H1 (cell line): Measurements from ENCODE around the gene FOXN3. TPM values are rescaled to one million over a fixed set of nuclear protein-coding genes. Genes with fewer than 3 reads are reported as not detected.

Source experiments
- CTCF ChIA-PET: fragments of 300-600 bp; sonication (Branson Sonifier 250); formaldehyde crosslinking; loops from one replicate; lab custom pipeline; 2021; ENCODE audit not compliant: partially characterized antibody; lab: Charles Lee
- POLR2A ChIA-PET: fragments of 300-600 bp; sonication (Branson Sonifier 250); formaldehyde crosslinking; loops from one replicate; lab custom pipeline; 2021; ENCODE audit warnings: inconsistent platforms; ENCODE audit not compliant: partially characterized antibody; lab: Charles Lee
- DNase-seq, 2 experiments: peaks; one replicate each; pipeline versions ENCODE4 v3.0.0 to v3.0.0-alpha.2; 2010 to 2022; ENCODE audit warnings: low spot score in 2 of 2, low read depth in 1 of 2, mixed read lengths in 1 of 2
- FAIRE-seq: peaks from 2 replicates; lab custom pipeline; 2011; peaks lifted over from hg19 to GRCh38; lab: Jason Lieb, UNC
- H2AFZ ChIP-seq: 2 replicates; pipeline ENCODE4 v1.8.1; 2012; ENCODE audit warnings: low read length, inconsistent platforms
- H2AK5ac ChIP-seq: 2 replicates; pipeline ENCODE4 v1.6.1; 2013; ENCODE audit warnings: low read depth, low read length
- H2BK120ac ChIP-seq: replicated peaks from 2 replicates; pipeline ENCODE3; 2013; ENCODE audit warnings: low read depth, low read length, inconsistent platforms
- H2BK12ac ChIP-seq: 2 replicates; pipeline ENCODE4 v1.6.1; 2013; ENCODE audit warnings: low read depth, low read length
- H2BK15ac ChIP-seq: 2 replicates; pipeline ENCODE4 v1.6.1; 2013; ENCODE audit warnings: low read length
- H2BK20ac ChIP-seq: 2 replicates; pipeline ENCODE4 v1.6.1; 2013; ENCODE audit warnings: low read length
- H2BK5ac ChIP-seq: 2 replicates; pipeline ENCODE4 v1.6.1; 2013; ENCODE audit warnings: low read depth, low read length
- H3K14ac ChIP-seq: 2 replicates; pipeline ENCODE4 v1.6.1; 2013; ENCODE audit warnings: inconsistent platforms; ENCODE audit not compliant: insufficient read length
- H3K18ac ChIP-seq: 2 replicates; pipeline ENCODE4 v1.6.1; 2013; ENCODE audit warnings: low read length; ENCODE audit errors: extremely low read depth
- H3K23ac ChIP-seq: 2 replicates; pipeline ENCODE4 v1.6.1; 2013; ENCODE audit warnings: inconsistent platforms; ENCODE audit not compliant: insufficient read length
- H3K23me2 ChIP-seq: 2 replicates; pipeline ENCODE4 v1.6.1; 2013; ENCODE audit warnings: low read depth, low read length
- H3K27ac ChIP-seq: 2 replicates; pipeline ENCODE4 v1.6.1; 2011; ENCODE audit warnings: low read depth, low read length, inconsistent platforms
- H3K27me3 ChIP-seq, 4 experiments: replicated peaks in 1 of 4; 1 replicate in 1 of 4; 2 replicates in 3 of 4; pipeline versions ENCODE4 v1.6.1 to v1.8.1; 2011 to 2013; ENCODE audit warnings: low read length in 3 of 4, mild to moderate bottlenecking in 3 of 4, inconsistent platforms in 2 of 4, mixed read lengths in 2 of 4, moderate library complexity in 1 of 4; ENCODE audit not compliant: control insufficient read depth in 3 of 4, insufficient read depth in 3 of 4; ENCODE audit errors: extremely low read depth in 1 of 4
- H3K36me3 ChIP-seq, 4 experiments: 2 replicates each; pipeline versions ENCODE4 v1.6.1 to v1.8.1; 2011 to 2013; ENCODE audit warnings: mild to moderate bottlenecking in 4 of 4, low read length in 3 of 4, moderate library complexity in 2 of 4, control low read depth in 1 of 4, inconsistent platforms in 1 of 4; ENCODE audit not compliant: insufficient read depth in 4 of 4, control insufficient read depth in 2 of 4
- H3K4ac ChIP-seq: replicated peaks from 2 replicates; pipeline ENCODE3; 2013; ENCODE audit warnings: low read length, low read depth, mixed read lengths, inconsistent platforms; ENCODE audit not compliant: insufficient read length
- H3K4me1 ChIP-seq, 4 experiments: replicated peaks in 1 of 4; 1 replicate in 1 of 4; 2 replicates in 3 of 4; pipeline versions ENCODE4 v1.6.1 to v1.8.1; 2011 to 2013; ENCODE audit warnings: low read length in 3 of 4, inconsistent platforms in 2 of 4, mixed read lengths in 1 of 4; ENCODE audit not compliant: insufficient read depth in 4 of 4, control insufficient read depth in 3 of 4
- H3K4me2 ChIP-seq, 2 experiments: 2 replicates each; pipeline versions ENCODE4 v1.6.1 to v1.8.1; 2011 to 2013; ENCODE audit warnings: low read depth in 2 of 2, low read length in 2 of 2, control low read depth in 1 of 2, inconsistent platforms in 1 of 2, mild to moderate bottlenecking in 1 of 2; ENCODE audit not compliant: insufficient read depth in 1 of 2
- H3K4me3 ChIP-seq, 4 experiments: fragments of 200-600, 300-600 bp in 1 of 4; sonication (generic), shearing (Covaris generic), sonication (Bioruptor Twin) in 1 of 4; 2 replicates each; pipeline versions ENCODE4 v1.5.1 to v1.8.1; 2011 to 2016; ENCODE audit warnings: low read length in 4 of 4, low read depth in 3 of 4, control low read depth in 2 of 4, inconsistent platforms in 2 of 4, mild to moderate bottlenecking in 2 of 4, mixed read lengths in 1 of 4, moderate library complexity in 1 of 4; ENCODE audit not compliant: insufficient read depth in 2 of 4; ENCODE audit errors: extremely low read depth in 1 of 4
- H3K56ac ChIP-seq: replicated peaks from 2 replicates; pipeline ENCODE3; 2013; ENCODE audit warnings: low read depth, mild to moderate bottlenecking, mixed read lengths, low read length, inconsistent platforms; ENCODE audit not compliant: insufficient read length
- H3K79me1 ChIP-seq: 2 replicates; pipeline ENCODE4 v1.6.1; 2013; ENCODE audit warnings: low read depth, low read length, control low read depth
- H3K79me2 ChIP-seq, 2 experiments: 2 replicates each; pipeline versions ENCODE4 v1.6.1 to v1.8.1; 2012 to 2013; ENCODE audit warnings: low read length in 2 of 2, mild to moderate bottlenecking in 2 of 2, inconsistent platforms in 1 of 2; ENCODE audit not compliant: insufficient read depth in 2 of 2, control insufficient read depth in 1 of 2
- H3K9ac ChIP-seq, 4 experiments: replicated peaks in 1 of 4; 1 replicate in 1 of 4; 2 replicates in 3 of 4; pipeline versions ENCODE4 v1.6.1 to v1.8.1; 2011 to 2013; ENCODE audit warnings: low read depth in 3 of 4, low read length in 3 of 4, control low read depth in 2 of 4, mild to moderate bottlenecking in 2 of 4, moderate library complexity in 2 of 4, inconsistent platforms in 1 of 4; ENCODE audit errors: extremely low read depth in 1 of 4
- H3K9me3 ChIP-seq, 2 experiments: 2 replicates each; pipeline versions ENCODE4 v1.6.1 to v1.8.1; 2012 to 2013; ENCODE audit warnings: mild to moderate bottlenecking in 2 of 2, moderate library complexity in 2 of 2, control low read depth in 1 of 2, inconsistent platforms in 1 of 2, low read depth in 1 of 2, low read length in 1 of 2, mixed read lengths in 1 of 2; ENCODE audit not compliant: insufficient read depth in 2 of 2
- H4K20me1 ChIP-seq, 2 experiments: replicated peaks in 1 of 2; 2 replicates each; pipeline versions ENCODE3 to v1.8.1; 2011 to 2013; ENCODE audit warnings: inconsistent platforms in 2 of 2, low read length in 2 of 2, mild to moderate bottlenecking in 1 of 2; ENCODE audit not compliant: insufficient read depth in 2 of 2, control insufficient read depth in 1 of 2
- H4K5ac ChIP-seq: 2 replicates; pipeline ENCODE4 v1.6.1; 2013; ENCODE audit warnings: low read length, low read depth, mixed read lengths, inconsistent platforms; ENCODE audit not compliant: insufficient read length
- H4K8ac ChIP-seq: 2 replicates; pipeline ENCODE4 v1.8.0; 2013; ENCODE audit warnings: mild to moderate bottlenecking, moderate library complexity, low read length, inconsistent platforms; ENCODE audit not compliant: insufficient read depth; ENCODE audit errors: extremely low read depth
- H4K91ac ChIP-seq: replicated peaks from 2 replicates; pipeline ENCODE3; 2013; ENCODE audit warnings: low read length, mixed read lengths, inconsistent platforms; ENCODE audit not compliant: insufficient read length
- ASH2L ChIP-seq: fragments of 200-600, 300-600 bp; sonication (generic); IDR thresholded peaks from one replicate; pipeline ENCODE4 v1.7.1; 2017; ENCODE audit warnings: low read length
- CEBPB ChIP-seq: IDR thresholded peaks from 2 replicates; pipeline ENCODE4 v1.6.1; 2012; ENCODE audit warnings: low read depth, low read length
- CHD1 ChIP-seq: IDR thresholded peaks from 2 replicates; pipeline ENCODE4 v1.6.1; 2012; ENCODE audit warnings: low read depth, low read length, improper control_type of control experiment
- CREB1 ChIP-seq: IDR thresholded peaks from 2 replicates; pipeline ENCODE4 v1.6.1; 2012; ENCODE audit warnings: inconsistent platforms
- EP300 ChIP-seq, 2 experiments: IDR thresholded peaks; 1 replicate in 1 of 2; 2 replicates in 1 of 2; pipeline ENCODE4 v1.6.1; 2011 to 2012; ENCODE audit warnings: low read depth in 2 of 2, low read length in 2 of 2, mild to moderate bottlenecking in 2 of 2, borderline replicate concordance in 1 of 2, inconsistent platforms in 1 of 2, moderate library complexity in 1 of 2
- EZH2 ChIP-seq: fragments of 200-600 bp; sonication (generic); IDR thresholded peaks from 2 replicates; pipeline ENCODE4 v1.7.1; 2012; ENCODE audit warnings: low read depth, mild to moderate bottlenecking, moderate library complexity, low read length, inconsistent platforms; ENCODE audit not compliant: severe bottlenecking
- MAX ChIP-seq: IDR thresholded peaks from 2 replicates; pipeline ENCODE4 v1.6.1; 2012; ENCODE audit warnings: inconsistent platforms
- POLR2A ChIP-seq, 2 experiments: IDR thresholded peaks; 1 replicate in 1 of 2; 2 replicates in 1 of 2; pipeline ENCODE4 v1.6.1; 2011; ENCODE audit warnings: low read depth in 2 of 2, low read length in 2 of 2, mild to moderate bottlenecking in 2 of 2; ENCODE audit errors: control extremely low read depth in 1 of 2
- POLR2AphosphoS5 ChIP-seq: IDR thresholded peaks from 2 replicates; pipeline ENCODE4 v1.6.1; 2011; ENCODE audit warnings: low read depth, low read length
- RAD21 ChIP-seq, 2 experiments: IDR thresholded peaks in 1 of 2; conservative IDR thresholded peaks in 1 of 2; 2 replicates each; pipeline ENCODE4 v1.6.1; 2011; ENCODE audit warnings: low read depth in 2 of 2, low read length in 2 of 2, improper control_type of control experiment in 1 of 2, inconsistent platforms in 1 of 2, mild to moderate bottlenecking in 1 of 2, moderate library complexity in 1 of 2
- RXRA ChIP-seq: IDR thresholded peaks from 2 replicates; pipeline ENCODE4 v1.6.1; 2011; ENCODE audit warnings: low read depth, mild to moderate bottlenecking, low read length, moderate library complexity; ENCODE audit not compliant: insufficient read depth
- SP4 ChIP-seq: IDR thresholded peaks from 2 replicates; pipeline ENCODE4 v1.6.1; 2012; ENCODE audit warnings: low read length, inconsistent platforms
- USF2 ChIP-seq: IDR thresholded peaks from 2 replicates; pipeline ENCODE4 v1.6.1; 2011; ENCODE audit warnings: low read length, improper control_type of control experiment
- YY1 ChIP-seq: IDR thresholded peaks from 2 replicates; pipeline ENCODE4 v1.6.1; 2011; ENCODE audit warnings: low read depth, mild to moderate bottlenecking, low read length
- WGBS, 2 experiments: shearing (Covaris generic) in 1 of 2; methylation state at CpG; one replicate each; pipeline versions ENCODE4 v1.1.6 to v1.1.7; 2013 to 2015; ENCODE audit warnings: low lambda C conversion rate in 2 of 2, mixed read lengths in 2 of 2, inconsistent platforms in 1 of 2, low coverage in 1 of 2, missing lambda C conversion rate in 1 of 2; ENCODE audit not compliant: insufficient replicate concordance in 2 of 2, insufficient coverage in 1 of 2, insufficient read length in 1 of 2; ENCODE audit errors: extremely low coverage in 1 of 2, missing lambda C conversion rate in 1 of 2; 5-methylcytosine and 5-hydroxymethylcytosine counted together
- polyA plus RNA-seq, 7 experiments: library from polyadenylated mRNA; depleted of rRNA in 3 of 7; stranded (reverse) in 5 of 7; unstranded in 2 of 7; fragments of >200 nt in 5 of 7; fragments of 200-250 nt in 2 of 7; gene quantifications; 1 replicate in 5 of 7; 2 replicates in 1 of 7; 4 replicates in 1 of 7; pipeline versions ENCODE4 v1.2.1 to v1.2.3, GENCODE V29; 2011 to 2013; ENCODE audit warnings: missing spikeins in 2 of 7, mixed read lengths in 2 of 7
- total RNA-seq: library from RNA; stranded (reverse); fragmentation: NEBNext Ultra II Directional; extraction: Animal tissue kit (Norgen Biotek cat#: 25700); gene quantifications from 2 replicates; pipeline ENCODE4 v1.2.1, GENCODE V29; 2021

The FOXN3 gene
- total and polyA plus RNA-seq, 2 of the 8 experiments (the other 6 are each of a cell fraction or from before 2014, with no cell fraction given), result 52.6 to 178 TPM

- H4K8ac ChIP-seq, result no peak overlapping the region
- H3K4me2 ChIP-seq, result no peak overlapping the region
- no peak overlapping the region for H4K91ac ChIP-seq
- 87% methylated on average over 6 of the region's 6 CpGs; no CpG with 5 or more reads in 1 of the 2 experiments for WGBS, 2 experiments
- H2BK15ac ChIP-seq, result no peak overlapping the region
- H3K36me3 ChIP-seq, result peaks cover 0 to 9% (median 3%) of the 10 kb centered on the region in 4 experiments; a peak in 3 of 8 replicates
- no peak overlapping the region for H3K4me3 ChIP-seq
- H2AFZ ChIP-seq, result no peak overlapping the region
- H3K79me1 ChIP-seq, result peaks cover 13% of the 10 kb centered on the region
- no peak for DNase-seq
- no peak for FAIRE-seq
- no peak overlapping the region for H4K5ac ChIP-seq
- no peaks in the 10 kb centered on the region for H3K23me2 ChIP-seq
- no peak overlapping the region for H2BK5ac ChIP-seq
- no peak overlapping the region for H2BK12ac ChIP-seq
- ChIA-PET CTCF (interaction anchor here (0.6 to 4.2 kb wide), 15 partner anchors 8 to 303 kb away, joined by 3 to 18 read pairs (median 4); no protein-coding TSS in a partner anchor), POLR2A (no interaction called here)
- H3K14ac ChIP-seq, result no peak overlapping the region
- peaks cover 6 to 13% (median 10%) of the 10 kb centered on the region in 4 experiments; a peak in 6 of 7 replicates for H3K4me1 ChIP-seq
- H3K79me2 ChIP-seq, result peaks cover 0 to 82% of the 10 kb centered on the region in 2 experiments; a peak in 2 of 4 replicates
- H3K56ac ChIP-seq, result no peak overlapping the region
- H3K9me3 ChIP-seq, result peaks cover 0 to 4% of the 10 kb centered on the region in 2 experiments; a peak in 1 of 4 replicates
- no peak overlapping the region for H2AK5ac ChIP-seq
- peaks cover 2 to 9% of the 10 kb centered on the region in 2 experiments for H4K20me1 ChIP-seq
- H2BK20ac ChIP-seq, result no peak overlapping the region
- H3K9ac ChIP-seq, result no peak overlapping the region
- H3K27me3 ChIP-seq, result no peaks in the 10 kb centered on the region
- no peak overlapping the region for H3K23ac ChIP-seq
- H2BK120ac ChIP-seq, result no peak overlapping the region
- H3K4ac ChIP-seq, result no peak overlapping the region
- no peak overlapping the region for H3K18ac ChIP-seq
- no peak overlapping the region for H3K27ac ChIP-seq
- TF ChIP-seq CEBPB (no peak), ASH2L (no peak), POLR2A (IDR thresholded peaks at IDR 0.05; ENCODE audit: control extremely low read depth in 1 of 2, low read depth in 2 of 2, low read length in 2 of 2) (no peak), USF2 (no peak), POLR2AphosphoS5 (no peak), MAX (no peak), SP4 (no peak), RAD21 (IDR thresholded peaks at IDR 0.05 in 1 of 2, conservative IDR thresholded peaks at IDR 0.05 in 1 of 2; ENCODE audit: low read depth in 2 of 2, low read length in 2 of 2) (no peak), EP300 (IDR thresholded peaks at IDR 0.05; ENCODE audit: borderline replicate concordance in 1 of 2, low read depth in 2 of 2, low read length in 2 of 2) (no peak), YY1 (no peak), CREB1 (no peak), RXRA (no peak), EZH2 (no peak), CHD1 (no peak)
Measured at GRCh38 chr14:89239023-89239422, 178.0 kb downstream of the FOXN3 start.
